CD14-positive monocyte (primary cell): ENCODE measurements around the gene TMEM258. TPM values are rescaled to one million over a fixed set of nuclear protein-coding genes. Genes with fewer than 3 reads are reported as not detected.

ENCODE experiments used
- DNase-seq, 3 donors: peaks; one replicate each; pipeline ENCODE4 v3.0.0-alpha.2; 2011 to 2022
- H2AFZ ChIP-seq: 2 replicates; pipeline ENCODE4 v1.6.0; 2012; ENCODE audit warnings: mild to moderate bottlenecking, low read depth, low read length, inconsistent platforms; ENCODE audit not compliant: insufficient read depth, poor library complexity, severe bottlenecking
- H3K27ac ChIP-seq, 2 donors: 1 replicate in 1 of 2; 2 replicates in 1 of 2; pipeline ENCODE4 v1.5.1; 2012 to 2013; ENCODE audit warnings: low read length in 2 of 2, control low read depth in 1 of 2, inconsistent platforms in 1 of 2, low read depth in 1 of 2, mild to moderate bottlenecking in 1 of 2
- H3K27me3 ChIP-seq, 2 donors: one replicate each; pipeline versions ENCODE4 v1.6.0 to v1.6.1; 2011 to 2013; ENCODE audit warnings: low read length in 2 of 2; ENCODE audit not compliant: control insufficient read depth in 2 of 2, insufficient read depth in 2 of 2
- H3K36me3 ChIP-seq, 2 donors: replicated peaks in 1 of 2; 1 replicate in 1 of 2; 2 replicates in 1 of 2; pipeline versions ENCODE4 v1.5.1 to v1.6.1; 2012 to 2013; ENCODE audit warnings: low read length in 2 of 2, control low read depth in 1 of 2, inconsistent platforms in 1 of 2, mild to moderate bottlenecking in 1 of 2; ENCODE audit not compliant: insufficient read depth in 2 of 2, control insufficient read depth in 1 of 2
- H3K4me1 ChIP-seq, 2 donors: 1 replicate in 1 of 2; 2 replicates in 1 of 2; pipeline versions ENCODE4 v1.5.1 to v1.6.1; 2012 to 2013; ENCODE audit warnings: low read length in 2 of 2, control low read depth in 1 of 2, inconsistent platforms in 1 of 2, mild to moderate bottlenecking in 1 of 2, moderate library complexity in 1 of 2; ENCODE audit not compliant: insufficient read depth in 2 of 2, control insufficient read depth in 1 of 2
- H3K4me2 ChIP-seq: replicated peaks from 2 replicates; pipeline ENCODE3; 2012; ENCODE audit warnings: low read length, moderate library complexity, mild to moderate bottlenecking; ENCODE audit not compliant: poor library complexity, severe bottlenecking; ENCODE audit errors: extremely low read depth
- H3K4me3 ChIP-seq, 3 experiments: fragments of 200-600 bp in 1 of 3; sonication (generic) in 1 of 3; replicated peaks in 1 of 3; 1 replicate in 2 of 3; 2 replicates in 1 of 3; pipeline ENCODE4 v1.5.1; 2011 to 2013; ENCODE audit warnings: low read length in 3 of 3, mild to moderate bottlenecking in 3 of 3, control low read depth in 2 of 3, low read depth in 2 of 3, inconsistent platforms in 1 of 3, moderate library complexity in 1 of 3
- H3K79me2 ChIP-seq: 2 replicates; pipeline ENCODE4 v1.6.0; 2012; ENCODE audit warnings: mild to moderate bottlenecking, control low read depth, inconsistent platforms, low read length, moderate library complexity; ENCODE audit not compliant: insufficient read depth
- H3K9ac ChIP-seq: 2 replicates; pipeline ENCODE4 v1.6.0; 2017; ENCODE audit warnings: low read length, mild to moderate bottlenecking; ENCODE audit not compliant: insufficient read depth, poor library complexity, severe bottlenecking
- H3K9me3 ChIP-seq, 2 donors: replicated peaks in 1 of 2; 1 replicate in 1 of 2; 2 replicates in 1 of 2; pipeline versions ENCODE4 v1.5.1 to v1.6.1; 2012 to 2013; ENCODE audit warnings: low read length in 2 of 2, control low read depth in 1 of 2; ENCODE audit not compliant: control insufficient read depth in 1 of 2, insufficient read depth in 1 of 2
- H4K20me1 ChIP-seq: 2 replicates; pipeline ENCODE4 v1.6.0; 2012; ENCODE audit warnings: mild to moderate bottlenecking, low read length, control low read depth, moderate library complexity; ENCODE audit not compliant: insufficient read depth
- H3K27ac Mint-ChIP-seq, 7 donors: one replicate each; pipeline ENCODE4 v1.8.0; 2020; ENCODE audit warnings: mild to moderate bottlenecking in 7 of 7, mixed read lengths in 7 of 7, moderate library complexity in 6 of 7, inconsistent platforms in 2 of 7
- H3K27me3 Mint-ChIP-seq, 3 donors: one replicate each; pipeline ENCODE4 v1.8.0; 2021 to 2022; ENCODE audit warnings: low read depth in 3 of 3, mild to moderate bottlenecking in 3 of 3, mixed read lengths in 3 of 3, moderate library complexity in 3 of 3, inconsistent platforms in 1 of 3
- H3K36me3 Mint-ChIP-seq, 2 donors: one replicate each; pipeline ENCODE4 v1.8.0; 2020; ENCODE audit warnings: mixed read lengths in 2 of 2, inconsistent platforms in 1 of 2, mild to moderate bottlenecking in 1 of 2
- H3K4me1 Mint-ChIP-seq: one replicate; pipeline ENCODE4 v1.8.0; 2020; ENCODE audit warnings: mild to moderate bottlenecking, mixed read lengths
- H3K4me3 Mint-ChIP-seq, 2 donors: one replicate each; pipeline ENCODE4 v1.8.0; 2020; ENCODE audit warnings: mild to moderate bottlenecking in 2 of 2, mixed read lengths in 2 of 2, moderate library complexity in 1 of 2
- H3K9me3 Mint-ChIP-seq, 7 donors: one replicate each; pipeline ENCODE4 v1.8.0; 2020 to 2022; ENCODE audit warnings: mixed read lengths in 7 of 7, mild to moderate bottlenecking in 6 of 7, moderate library complexity in 6 of 7, inconsistent platforms in 2 of 7
- CTCF ChIP-seq: fragments of 200-600 bp; IDR thresholded peaks from one replicate; pipeline ENCODE4 v1.8.0; 2022; ENCODE audit warnings: antibody characterized with exemption, mild to moderate bottlenecking
- WGBS: methylation state at CpG from one replicate; pipeline ENCODE4 v1.1.5; 2013; ENCODE audit warnings: missing lambda C conversion rate; ENCODE audit not compliant: insufficient coverage; 5-methylcytosine and 5-hydroxymethylcytosine counted together
- intact Hi-C, 2 donors: fragments of 100-400 bp; cut with micrococcal nuclease; formaldehyde crosslinking; loops; one replicate each; pipeline versions ENCODE4 v1.15.0 to v1.15.1; 2023
- polyA plus RNA-seq, 3 donors: library from polyadenylated mRNA; depleted of rRNA in 1 of 3; unstranded in 2 of 3; stranded (reverse) in 1 of 3; fragments of 300-500 nt in 2 of 3; fragments of >200 nt in 1 of 3; fragmentation: Illumina TruSeq in 2 of 3; gene quantifications; 1 replicate in 2 of 3; 2 replicates in 1 of 3; pipeline ENCODE4 v1.2.3, GENCODE V29; 2012 to 2021

The TMEM258 gene
- polyA plus RNA-seq, 3 donors = 199 to 224 (median 220) TPM

- no peaks in the 10 kb centered on the region for H3K9me3 ChIP-seq
- peaks cover 43 to 54% of the 10 kb centered on the region in 2 donors for H3K36me3 ChIP-seq
- no peaks in the 10 kb centered on the region for H3K27me3 ChIP-seq
- no peak overlapping the region for H3K4me3 ChIP-seq
- H2AFZ ChIP-seq = no peak overlapping the region
- no peaks in the 10 kb centered on the region for H3K4me1 ChIP-seq
- intact Hi-C loops = no loop called here
- H3K27ac ChIP-seq = no peak overlapping the region
- H3K79me2 ChIP-seq = peaks cover 6% of the 10 kb centered on the region
- no peak overlapping the region for H3K4me2 ChIP-seq
- Mint-ChIP-seq H3K27ac (peak overlapping the region in 1 of 7 donors; percentile 17), H3K27me3 (peaks cover 0 to 3% (median 3%) of the 10 kb centered on the region in 3 donors), H3K36me3 (peaks cover 50 to 61% of the 10 kb centered on the region in 2 donors), H3K9me3 (peaks cover 0 to 2% (median 0%) of the 10 kb centered on the region in 7 donors), H3K4me1 (peaks cover 2% of the 10 kb centered on the region), H3K4me3 (no peak overlapping the region)
- TF ChIP-seq CTCF = no peak
- no peak for DNase-seq
- H3K9ac ChIP-seq = no peak overlapping the region
- 83% methylated on average over 7 of the region's 7 CpGs for WGBS
- peaks cover 5% of the 10 kb centered on the region for H4K20me1 ChIP-seq
Observed at GRCh38 chr11:61784506-61784805, 7.9 kb downstream of the TMEM258 start.

GRCh38 chr11:61783717-61784505, 8.5 kb downstream of the TMEM258 start:
- H3K27ac ChIP-seq = no peak overlapping the region
- H3K9ac ChIP-seq = no peak overlapping the region
- no peaks in the 10 kb centered on the region for H3K27me3 ChIP-seq
- peaks cover 0 to 3% (median 3%) of the 10 kb centered on the region in 3 donors for H3K27me3 Mint-ChIP-seq
- no peaks in the 10 kb centered on the region for H3K4me1 Mint-ChIP-seq
- no peak overlapping the region for H3K4me2 ChIP-seq
- H3K9me3 Mint-ChIP-seq = peaks cover 0 to 2% (median 0%) of the 10 kb centered on the region in 7 donors
- no peak for DNase-seq
- peaks cover 45 to 55% of the 10 kb centered on the region in 2 donors for H3K36me3 Mint-ChIP-seq
- H3K4me3 Mint-ChIP-seq = no peak overlapping the region
- no peak for TF ChIP-seq CTCF
- no peak overlapping the region for H3K4me3 ChIP-seq
- peaks cover 5% of the 10 kb centered on the region for H4K20me1 ChIP-seq
- no peak overlapping the region for H2AFZ ChIP-seq
- peak overlapping the region in 1 of 7 donors; percentile 59 for H3K27ac Mint-ChIP-seq
- peaks cover 37 to 49% of the 10 kb centered on the region in 2 donors for H3K36me3 ChIP-seq
- no peaks in the 10 kb centered on the region for H3K9me3 ChIP-seq
- no peaks in the 10 kb centered on the region for H3K4me1 ChIP-seq
- peaks cover 4% of the 10 kb centered on the region for H3K79me2 ChIP-seq
- intact Hi-C loops = no loop called here
- WGBS = 70% methylated on average over 5 of the region's 13 CpGs
